ENCODE results near the gene WNT7B.

DNA sequence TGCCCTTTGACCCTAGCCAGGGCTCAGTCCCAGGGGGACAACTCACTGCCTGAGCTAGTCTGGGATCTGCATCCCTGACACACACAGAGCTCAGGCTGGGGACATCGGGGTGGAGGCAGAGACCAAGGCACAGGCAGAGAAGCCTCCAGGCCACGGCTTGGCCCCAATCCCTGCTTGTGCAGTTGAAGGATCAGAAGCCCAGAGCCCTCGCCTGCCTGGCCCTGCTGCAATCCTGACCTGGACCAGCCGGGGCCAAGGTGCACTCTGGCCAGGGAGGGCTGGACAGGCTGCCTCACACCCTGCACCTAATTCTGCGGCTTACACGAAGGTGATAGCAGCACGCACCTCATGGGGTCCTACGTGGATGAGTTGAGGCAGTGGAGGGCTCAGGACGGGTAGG is 34.6 kb downstream of the WNT7B start:
- TF ChIP-seq, protein P1, sequence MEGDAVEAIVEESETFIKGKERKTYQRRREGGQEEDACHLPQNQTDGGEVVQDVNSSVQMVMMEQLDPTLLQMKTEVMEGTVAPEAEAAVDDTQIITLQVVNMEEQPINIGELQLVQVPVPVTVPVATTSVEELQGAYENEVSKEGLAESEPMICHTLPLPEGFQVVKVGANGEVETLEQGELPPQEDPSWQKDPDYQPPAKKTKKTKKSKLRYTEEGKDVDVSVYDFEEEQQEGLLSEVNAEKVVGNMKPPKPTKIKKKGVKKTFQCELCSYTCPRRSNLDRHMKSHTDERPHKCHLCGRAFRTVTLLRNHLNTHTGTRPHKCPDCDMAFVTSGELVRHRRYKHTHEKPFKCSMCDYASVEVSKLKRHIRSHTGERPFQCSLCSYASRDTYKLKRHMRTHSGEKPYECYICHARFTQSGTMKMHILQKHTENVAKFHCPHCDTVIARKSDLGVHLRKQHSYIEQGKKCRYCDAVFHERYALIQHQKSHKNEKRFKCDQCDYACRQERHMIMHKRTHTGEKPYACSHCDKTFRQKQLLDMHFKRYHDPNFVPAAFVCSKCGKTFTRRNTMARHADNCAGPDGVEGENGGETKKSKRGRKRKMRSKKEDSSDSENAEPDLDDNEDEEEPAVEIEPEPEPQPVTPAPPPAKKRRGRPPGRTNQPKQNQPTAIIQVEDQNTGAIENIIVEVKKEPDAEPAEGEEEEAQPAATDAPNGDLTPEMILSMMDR (IDR thresholded peaks at IDR 0.05) = no peak
- no peak for TF ChIP-seq EZH2 (IDR thresholded peaks at IDR 0.05; ENCODE audit: borderline replicate concordance, insufficient read depth, low read depth, low read length, poor library complexity, severe bottlenecking)

Data from B cell (primary cell).